Ovary (tissue), 3 donors: ENCODE measurements around the gene NUPR1.

Experiments
- CTCF ChIP-seq, 3 donors: fragments of 450-650 bp in 2 of 3; fragments of 200-600 bp in 1 of 3; IDR thresholded peaks; one replicate each; pipeline versions ENCODE4 v1.5.1 to v1.8.0; 2016 to 2022; ENCODE audit warnings: antibody characterized with exemption in 3 of 3, mild to moderate bottlenecking in 1 of 3
- POLR2A ChIP-seq: fragments of 450-650 bp; IDR thresholded peaks from one replicate; pipeline ENCODE4 v1.6.1; 2017; ENCODE audit warnings: antibody characterized with exemption, mild to moderate bottlenecking, moderate library complexity
- donor health status: DM: no; HTN: no; CAD: no.

GRCh38 chr16:28580726-28581315, 42.0 kb upstream of the NUPR1 start:
- no peak for TF ChIP-seq CTCF (IDR thresholded peaks at IDR 0.05)
- TF ChIP-seq POLR2A = no peak
